ENCODE measurements around the gene KCNAB1. TPM values are rescaled to one million over a fixed set of nuclear protein-coding genes. Genes with fewer than 3 reads are reported as not detected.

KCNAB1 gene
- total RNA-seq, 1 experiment from 2014 or later: not detected

GRCh38 chr3:156433910-156434309, 313.5 kb downstream of the KCNAB1 start:
- Histone ChIP-seq H3K27me3 (no peaks in the 10 kb centered on the region), H3K9me3 (no peaks in the 10 kb centered on the region), H3K36me3 (no peaks in the 10 kb centered on the region), H3K4me3 (no peak overlapping the region)
- DNase-seq: no peak

- Histone ChIP-seq H3K27me3 (no peaks in the 10 kb centered on the region), H3K9me3 (no peaks in the 10 kb centered on the region), H3K36me3 (no peaks in the 10 kb centered on the region), H3K4me3 (no peak overlapping the region)
- DNase-seq: no peak
These were observed 314.5 kb downstream of the KCNAB1 start for GRCh38 chr3:156434921-156435320.

GRCh38 chr3:156443079-156443478, 322.7 kb downstream of the KCNAB1 start:
- no peak overlapping the region for H3K4me3 ChIP-seq
- no peaks in the 10 kb centered on the region for H3K9me3 ChIP-seq
- H3K36me3 ChIP-seq: no peaks in the 10 kb centered on the region
- peaks cover 8% of the 10 kb centered on the region; the same call in 1 of the 2 replicates for H3K27me3 ChIP-seq
- no peak for DNase-seq

- H3K4me3 ChIP-seq: no peak overlapping the region
- H3K9me3 ChIP-seq: no peaks in the 10 kb centered on the region
- H3K27me3 ChIP-seq: peaks cover 10% of the 10 kb centered on the region
- DNase-seq: no peak
- H3K36me3 ChIP-seq: no peaks in the 10 kb centered on the region
These were observed 325.0 kb downstream of the KCNAB1 start for GRCh38 chr3:156445117-156446090.

- no peaks in the 10 kb centered on the region for H3K36me3 ChIP-seq
- no peak for DNase-seq
- H3K4me3 ChIP-seq: no peak overlapping the region
- peaks cover 11% of the 10 kb centered on the region for H3K27me3 ChIP-seq
- H3K9me3 ChIP-seq: no peaks in the 10 kb centered on the region
These were observed 327.9 kb downstream of the KCNAB1 start for GRCh38 chr3:156448300-156448699.

GRCh38 chr3:156449710-156450574, 329.6 kb downstream of the KCNAB1 start:
- H3K9me3 ChIP-seq: no peaks in the 10 kb centered on the region
- no peak for DNase-seq
- peaks cover 11% of the 10 kb centered on the region for H3K27me3 ChIP-seq

GRCh38 chr3:156455839-156456238, 335.5 kb downstream of the KCNAB1 start:
- Histone ChIP-seq H3K9me3 (no peaks in the 10 kb centered on the region), H3K4me3 (no peak overlapping the region), H3K27me3 (no peaks in the 10 kb centered on the region), H3K36me3 (no peaks in the 10 kb centered on the region)
- no peak for DNase-seq

More at GRCh38 chr3:156449710-156450574, 329.6 kb downstream of the KCNAB1 start:
- Histone ChIP-seq H3K36me3 (no peaks in the 10 kb centered on the region), H3K4me3 (no peak overlapping the region)

- Histone ChIP-seq H3K36me3 (no peaks in the 10 kb centered on the region), H3K27me3 (no peaks in the 10 kb centered on the region), H3K4me3 (no peak overlapping the region), H3K9me3 (no peaks in the 10 kb centered on the region)
- DNase-seq: no peak
These were observed 336.4 kb downstream of the KCNAB1 start for GRCh38 chr3:156456771-156457224.

- Histone ChIP-seq H3K27me3 (no peaks in the 10 kb centered on the region), H3K9me3 (no peaks in the 10 kb centered on the region), H3K4me3 (no peak overlapping the region), H3K36me3 (no peaks in the 10 kb centered on the region)
- DNase-seq: no peak
These were observed 339.1 kb downstream of the KCNAB1 start for GRCh38 chr3:156459434-156459833.

- no peaks in the 10 kb centered on the region for H3K27me3 ChIP-seq
- no peaks in the 10 kb centered on the region for H3K36me3 ChIP-seq
- no peaks in the 10 kb centered on the region for H3K9me3 ChIP-seq
- no peak for DNase-seq
- H3K4me3 ChIP-seq: no peak overlapping the region
These were observed 339.8 kb downstream of the KCNAB1 start for GRCh38 chr3:156460206-156460611.

GRCh38 chr3:156461889-156462288, 341.5 kb downstream of the KCNAB1 start:
- Histone ChIP-seq H3K9me3 (no peaks in the 10 kb centered on the region), H3K4me3 (no peak overlapping the region), H3K36me3 (no peaks in the 10 kb centered on the region), H3K27me3 (peaks cover 5% of the 10 kb centered on the region; the same call in 1 of the 2 replicates)
- DNase-seq: no peak

GRCh38 chr3:156463123-156463522, 342.7 kb downstream of the KCNAB1 start:
- no peak overlapping the region for H3K4me3 ChIP-seq
- H3K27me3 ChIP-seq: peaks cover 6% of the 10 kb centered on the region; the same call in 1 of the 2 replicates
- no peaks in the 10 kb centered on the region for H3K9me3 ChIP-seq
- no peak for DNase-seq
- H3K36me3 ChIP-seq: no peaks in the 10 kb centered on the region

GRCh38 chr3:156465194-156465593, 344.8 kb downstream of the KCNAB1 start:
- H3K4me3 ChIP-seq: no peak overlapping the region
- H3K27me3 ChIP-seq: peaks cover 6% of the 10 kb centered on the region; the same call in 1 of the 2 replicates
- no peaks in the 10 kb centered on the region for H3K9me3 ChIP-seq
- no peak for DNase-seq
- no peaks in the 10 kb centered on the region for H3K36me3 ChIP-seq

- H3K36me3 ChIP-seq: no peaks in the 10 kb centered on the region
- H3K9me3 ChIP-seq: no peaks in the 10 kb centered on the region
- peaks cover 6% of the 10 kb centered on the region for H3K27me3 ChIP-seq
- DNase-seq: no peak
- no peak overlapping the region for H3K4me3 ChIP-seq
These were observed 349.1 kb downstream of the KCNAB1 start for GRCh38 chr3:156469456-156469855.

GRCh38 chr3:156471431-156471830, 351.1 kb downstream of the KCNAB1 start:
- no peak for DNase-seq
- Histone ChIP-seq H3K36me3 (no peaks in the 10 kb centered on the region), H3K4me3 (no peak overlapping the region), H3K9me3 (no peaks in the 10 kb centered on the region), H3K27me3 (peaks cover 5% of the 10 kb centered on the region)

- DNase-seq: no peak
- Histone ChIP-seq H3K36me3 (no peaks in the 10 kb centered on the region), H3K4me3 (no peak overlapping the region), H3K9me3 (no peaks in the 10 kb centered on the region), H3K27me3 (no peaks in the 10 kb centered on the region; the same call in none of the 2 replicates)
These were observed 351.8 kb downstream of the KCNAB1 start for GRCh38 chr3:156472150-156472549.

GRCh38 chr3:156472684-156473083, 352.3 kb downstream of the KCNAB1 start:
- Histone ChIP-seq H3K4me3 (no peak overlapping the region), H3K27me3 (no peaks in the 10 kb centered on the region; the same call in none of the 2 replicates), H3K9me3 (no peaks in the 10 kb centered on the region), H3K36me3 (no peaks in the 10 kb centered on the region)
- no peak for DNase-seq
